GM23338 (cell line): ENCODE measurements around the gene BCL2.

Experiments
- ZNF331 ChIP-seq: fragments of 250-450 bp; sonication (Bioruptor Pico); IDR thresholded peaks from 2 replicates; pipeline ENCODE4 v1.5.0; 2020; ENCODE audit warnings: low read depth, mild to moderate bottlenecking, moderate library complexity
- TF ChIP-seq, protein P1 (sequence below), 2 experiments: fragments of 200-600 bp in 1 of 2; sonication (generic) in 1 of 2; conservative IDR thresholded peaks; 2 replicates each; pipeline versions ENCODE4 v1.5.1 to v1.6.1; 2016 to 2017; ENCODE audit warnings: antibody characterized with exemption in 2 of 2, low read depth in 2 of 2, mild to moderate bottlenecking in 2 of 2, moderate library complexity in 1 of 2
- TF ChIP-seq, protein P2 (sequence below): IDR thresholded peaks from one replicate; pipeline ENCODE4 v1.6.1; 2018; ENCODE audit warnings: antibody characterized with exemption; ENCODE audit not compliant: unreplicated experiment

DNA sequence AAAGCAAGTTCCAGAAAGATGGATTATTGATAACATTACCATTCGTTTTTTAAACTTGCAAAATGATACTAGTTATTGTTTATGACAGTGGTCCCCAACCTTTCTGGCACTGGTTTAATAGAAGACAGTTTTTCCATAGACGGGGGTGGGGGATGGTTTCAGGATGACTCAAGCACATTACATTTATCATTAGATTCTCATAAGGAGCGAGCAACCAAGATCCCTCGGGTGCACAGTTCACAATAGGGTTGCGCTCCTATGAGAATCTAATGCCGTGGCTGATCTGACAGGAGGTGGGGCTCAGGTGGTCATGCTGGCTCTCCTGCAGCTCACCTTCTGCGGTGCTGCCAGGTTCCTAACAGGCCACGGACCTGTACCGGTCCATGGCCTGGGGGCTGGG, 86.2 kb downstream of the BCL2 start:
- TF ChIP-seq ZNF331 (CRISPR knock-in tag): no peak
- TF ChIP-seq, protein P1, sequence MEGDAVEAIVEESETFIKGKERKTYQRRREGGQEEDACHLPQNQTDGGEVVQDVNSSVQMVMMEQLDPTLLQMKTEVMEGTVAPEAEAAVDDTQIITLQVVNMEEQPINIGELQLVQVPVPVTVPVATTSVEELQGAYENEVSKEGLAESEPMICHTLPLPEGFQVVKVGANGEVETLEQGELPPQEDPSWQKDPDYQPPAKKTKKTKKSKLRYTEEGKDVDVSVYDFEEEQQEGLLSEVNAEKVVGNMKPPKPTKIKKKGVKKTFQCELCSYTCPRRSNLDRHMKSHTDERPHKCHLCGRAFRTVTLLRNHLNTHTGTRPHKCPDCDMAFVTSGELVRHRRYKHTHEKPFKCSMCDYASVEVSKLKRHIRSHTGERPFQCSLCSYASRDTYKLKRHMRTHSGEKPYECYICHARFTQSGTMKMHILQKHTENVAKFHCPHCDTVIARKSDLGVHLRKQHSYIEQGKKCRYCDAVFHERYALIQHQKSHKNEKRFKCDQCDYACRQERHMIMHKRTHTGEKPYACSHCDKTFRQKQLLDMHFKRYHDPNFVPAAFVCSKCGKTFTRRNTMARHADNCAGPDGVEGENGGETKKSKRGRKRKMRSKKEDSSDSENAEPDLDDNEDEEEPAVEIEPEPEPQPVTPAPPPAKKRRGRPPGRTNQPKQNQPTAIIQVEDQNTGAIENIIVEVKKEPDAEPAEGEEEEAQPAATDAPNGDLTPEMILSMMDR (conservative IDR thresholded peaks at IDR 0.05; ENCODE audit: low read depth in 2 of 2): no peak
- TF ChIP-seq, protein P2, sequence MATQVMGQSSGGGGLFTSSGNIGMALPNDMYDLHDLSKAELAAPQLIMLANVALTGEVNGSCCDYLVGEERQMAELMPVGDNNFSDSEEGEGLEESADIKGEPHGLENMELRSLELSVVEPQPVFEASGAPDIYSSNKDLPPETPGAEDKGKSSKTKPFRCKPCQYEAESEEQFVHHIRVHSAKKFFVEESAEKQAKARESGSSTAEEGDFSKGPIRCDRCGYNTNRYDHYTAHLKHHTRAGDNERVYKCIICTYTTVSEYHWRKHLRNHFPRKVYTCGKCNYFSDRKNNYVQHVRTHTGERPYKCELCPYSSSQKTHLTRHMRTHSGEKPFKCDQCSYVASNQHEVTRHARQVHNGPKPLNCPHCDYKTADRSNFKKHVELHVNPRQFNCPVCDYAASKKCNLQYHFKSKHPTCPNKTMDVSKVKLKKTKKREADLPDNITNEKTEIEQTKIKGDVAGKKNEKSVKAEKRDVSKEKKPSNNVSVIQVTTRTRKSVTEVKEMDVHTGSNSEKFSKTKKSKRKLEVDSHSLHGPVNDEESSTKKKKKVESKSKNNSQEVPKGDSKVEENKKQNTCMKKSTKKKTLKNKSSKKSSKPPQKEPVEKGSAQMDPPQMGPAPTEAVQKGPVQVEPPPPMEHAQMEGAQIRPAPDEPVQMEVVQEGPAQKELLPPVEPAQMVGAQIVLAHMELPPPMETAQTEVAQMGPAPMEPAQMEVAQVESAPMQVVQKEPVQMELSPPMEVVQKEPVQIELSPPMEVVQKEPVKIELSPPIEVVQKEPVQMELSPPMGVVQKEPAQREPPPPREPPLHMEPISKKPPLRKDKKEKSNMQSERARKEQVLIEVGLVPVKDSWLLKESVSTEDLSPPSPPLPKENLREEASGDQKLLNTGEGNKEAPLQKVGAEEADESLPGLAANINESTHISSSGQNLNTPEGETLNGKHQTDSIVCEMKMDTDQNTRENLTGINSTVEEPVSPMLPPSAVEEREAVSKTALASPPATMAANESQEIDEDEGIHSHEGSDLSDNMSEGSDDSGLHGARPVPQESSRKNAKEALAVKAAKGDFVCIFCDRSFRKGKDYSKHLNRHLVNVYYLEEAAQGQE: no peak
